ENCODE measurements around the gene KLF18.
"Not testable (repeated sequence)": the region's sequence is repeated elsewhere in the genome, so short reads cannot be mapped to it uniquely, and the experiment has no call there.

DNA sequence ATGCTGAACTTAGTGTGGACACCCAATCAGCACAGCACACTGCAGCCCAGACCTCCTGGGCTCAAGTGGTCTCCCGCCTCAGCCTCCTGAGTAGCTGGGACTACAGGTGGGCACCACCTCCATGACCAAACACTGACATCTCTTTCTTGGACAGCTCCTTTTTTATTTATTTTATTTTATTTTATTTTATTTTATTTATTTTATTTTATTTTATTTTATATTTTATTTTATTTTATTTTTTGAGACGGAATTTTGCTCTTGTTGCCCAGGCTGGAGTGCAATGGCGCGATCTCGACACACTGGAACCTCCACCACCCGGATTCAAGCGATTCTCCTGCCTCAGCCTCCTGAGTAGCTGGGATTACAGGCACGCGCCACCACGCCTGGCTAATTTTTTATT lies 24.2 kb downstream of the KLF18 start:
- TF ChIP-seq, protein P1, sequence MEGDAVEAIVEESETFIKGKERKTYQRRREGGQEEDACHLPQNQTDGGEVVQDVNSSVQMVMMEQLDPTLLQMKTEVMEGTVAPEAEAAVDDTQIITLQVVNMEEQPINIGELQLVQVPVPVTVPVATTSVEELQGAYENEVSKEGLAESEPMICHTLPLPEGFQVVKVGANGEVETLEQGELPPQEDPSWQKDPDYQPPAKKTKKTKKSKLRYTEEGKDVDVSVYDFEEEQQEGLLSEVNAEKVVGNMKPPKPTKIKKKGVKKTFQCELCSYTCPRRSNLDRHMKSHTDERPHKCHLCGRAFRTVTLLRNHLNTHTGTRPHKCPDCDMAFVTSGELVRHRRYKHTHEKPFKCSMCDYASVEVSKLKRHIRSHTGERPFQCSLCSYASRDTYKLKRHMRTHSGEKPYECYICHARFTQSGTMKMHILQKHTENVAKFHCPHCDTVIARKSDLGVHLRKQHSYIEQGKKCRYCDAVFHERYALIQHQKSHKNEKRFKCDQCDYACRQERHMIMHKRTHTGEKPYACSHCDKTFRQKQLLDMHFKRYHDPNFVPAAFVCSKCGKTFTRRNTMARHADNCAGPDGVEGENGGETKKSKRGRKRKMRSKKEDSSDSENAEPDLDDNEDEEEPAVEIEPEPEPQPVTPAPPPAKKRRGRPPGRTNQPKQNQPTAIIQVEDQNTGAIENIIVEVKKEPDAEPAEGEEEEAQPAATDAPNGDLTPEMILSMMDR (IDR thresholded peaks at IDR 0.05) = not testable (repeated sequence)
- not testable (repeated sequence) for TF ChIP-seq EP300 (IDR thresholded peaks at IDR 0.05)

Data from ovary (tissue), 3 donors.